Fibroblast of lung (primary cell): ENCODE measurements around the gene ULBP2. TPM values are rescaled to one million over a fixed set of nuclear protein-coding genes. Genes with fewer than 3 reads are reported as not detected.

Experiments
- DNase-seq, 2 donors: peaks; one replicate each; pipeline versions ENCODE4 v3.0.0 to v3.0.0-alpha.2; 2010; ENCODE audit warnings: low read depth in 2 of 2
- H2AFZ ChIP-seq: 2 replicates; pipeline ENCODE4 v1.5.1; 2012; ENCODE audit warnings: low read length, control low read depth, inconsistent platforms
- H3K27ac ChIP-seq: 2 replicates; pipeline ENCODE4 v1.5.1; 2011; ENCODE audit warnings: low read length, control low read depth; ENCODE audit not compliant: insufficient read depth
- H3K27me3 ChIP-seq: 2 replicates; pipeline ENCODE4 v1.5.1; 2011; ENCODE audit warnings: mild to moderate bottlenecking, low read length; ENCODE audit not compliant: control insufficient read depth, insufficient read depth
- H3K36me3 ChIP-seq: 2 replicates; pipeline ENCODE4 v1.5.1; 2011; ENCODE audit warnings: low read length; ENCODE audit not compliant: control insufficient read depth, insufficient read depth
- H3K4me1 ChIP-seq: 2 replicates; pipeline ENCODE4 v1.5.1; 2011; ENCODE audit warnings: low read length; ENCODE audit not compliant: control insufficient read depth, insufficient read depth; ENCODE audit errors: extremely low read depth
- H3K4me2 ChIP-seq: 2 replicates; pipeline ENCODE4 v1.5.1; 2011; ENCODE audit warnings: low read length, control low read depth; ENCODE audit not compliant: insufficient read depth; ENCODE audit errors: extremely low read depth
- H3K4me3 ChIP-seq, 4 experiments: fragments of 200-600 bp in 1 of 4; sonication (generic) in 1 of 4; replicated peaks in 1 of 4; 2 replicates each; pipeline ENCODE4 v1.5.1; 2011 to 2016; ENCODE audit warnings: low read length in 4 of 4, low read depth in 3 of 4, mild to moderate bottlenecking in 3 of 4, control low read depth in 2 of 4, inconsistent platforms in 1 of 4, mixed read lengths in 1 of 4; ENCODE audit not compliant: insufficient read depth in 1 of 4; ENCODE audit errors: control extremely low read depth in 1 of 4
- H3K79me2 ChIP-seq: 2 replicates; pipeline ENCODE4 v1.5.1; 2012; ENCODE audit warnings: mild to moderate bottlenecking, low read length, inconsistent platforms; ENCODE audit not compliant: control insufficient read depth, insufficient read depth
- H3K9ac ChIP-seq: 2 replicates; pipeline ENCODE4 v1.5.1; 2011; ENCODE audit warnings: mild to moderate bottlenecking, low read length, control low read depth; ENCODE audit not compliant: insufficient read depth
- H3K9me3 ChIP-seq: 2 replicates; pipeline ENCODE4 v1.5.1; 2012; ENCODE audit warnings: low read depth, low read length; ENCODE audit not compliant: control insufficient read depth, insufficient read depth
- H4K20me1 ChIP-seq: 2 replicates; pipeline ENCODE4 v1.5.1; 2011; ENCODE audit warnings: low read length; ENCODE audit not compliant: control insufficient read depth, insufficient read depth; ENCODE audit errors: extremely low read depth
- EZH2 ChIP-seq: IDR thresholded peaks from 2 replicates; pipeline ENCODE4 v1.5.1; 2012; ENCODE audit warnings: low read length, control low read depth, mild to moderate bottlenecking; ENCODE audit errors: missing control alignments
- polyA plus RNA-seq, 2 donors: library from polyadenylated mRNA; depleted of rRNA in 1 of 2; stranded (reverse) in 1 of 2; unstranded in 1 of 2; fragments of >200 nt; gene quantifications; 2 replicates each; pipeline ENCODE4 v1.2.1, GENCODE V29; 2011 to 2012; ENCODE audit warnings: missing spikeins in 1 of 2
- total RNA-seq: library from RNA; depleted of rRNA; stranded (reverse); fragments of >200 nt; gene quantifications from 2 replicates; pipeline ENCODE4 v1.2.1, GENCODE V29; 2014
- TF ChIP-seq, protein P1 (sequence below), 2 donors: IDR thresholded peaks in 1 of 2; conservative IDR thresholded peaks in 1 of 2; 1 replicate in 1 of 2; 2 replicates in 1 of 2; pipeline ENCODE4 v1.5.1; 2011 to 2012; ENCODE audit warnings: low read length in 2 of 2, control low read depth in 1 of 2, inconsistent platforms in 1 of 2, low read depth in 1 of 2, mild to moderate bottlenecking in 1 of 2

The ULBP2 gene
- total and polyA plus RNA-seq, 2 donors (not counting 1 experiment from before 2014, with no cell fraction given) = 1.8 to 6.9 TPM

DNA sequence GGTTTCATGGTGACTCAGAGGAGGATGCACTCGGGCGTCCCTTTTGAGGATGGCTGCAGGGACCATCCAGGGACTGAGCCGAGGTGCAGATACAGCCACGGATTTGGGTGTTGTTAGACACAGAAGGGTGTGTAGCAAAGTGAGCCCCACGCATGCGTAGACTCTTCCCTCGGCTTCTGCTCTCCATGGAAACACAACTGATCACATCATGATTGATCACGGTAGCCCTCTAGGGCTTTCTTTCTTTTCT lies 21.3 kb downstream of the ULBP2 start:
- Histone ChIP-seq H3K36me3 (no peaks in the 10 kb centered on the region), H3K4me3 (peak overlapping the region; percentile 29 to 57 (median 44)), H3K27me3 (peaks cover 33% of the 10 kb centered on the region), H3K4me2 (peak overlapping the region; percentile 76), H4K20me1 (no peaks in the 10 kb centered on the region), H3K27ac (no peak overlapping the region), H3K9ac (no peak overlapping the region), H3K4me1 (no peaks in the 10 kb centered on the region), H3K79me2 (no peaks in the 10 kb centered on the region), H2AFZ (peak overlapping the region; percentile 46), H3K9me3 (no peaks in the 10 kb centered on the region)
- no peak for TF ChIP-seq EZH2
- TF ChIP-seq, protein P1, sequence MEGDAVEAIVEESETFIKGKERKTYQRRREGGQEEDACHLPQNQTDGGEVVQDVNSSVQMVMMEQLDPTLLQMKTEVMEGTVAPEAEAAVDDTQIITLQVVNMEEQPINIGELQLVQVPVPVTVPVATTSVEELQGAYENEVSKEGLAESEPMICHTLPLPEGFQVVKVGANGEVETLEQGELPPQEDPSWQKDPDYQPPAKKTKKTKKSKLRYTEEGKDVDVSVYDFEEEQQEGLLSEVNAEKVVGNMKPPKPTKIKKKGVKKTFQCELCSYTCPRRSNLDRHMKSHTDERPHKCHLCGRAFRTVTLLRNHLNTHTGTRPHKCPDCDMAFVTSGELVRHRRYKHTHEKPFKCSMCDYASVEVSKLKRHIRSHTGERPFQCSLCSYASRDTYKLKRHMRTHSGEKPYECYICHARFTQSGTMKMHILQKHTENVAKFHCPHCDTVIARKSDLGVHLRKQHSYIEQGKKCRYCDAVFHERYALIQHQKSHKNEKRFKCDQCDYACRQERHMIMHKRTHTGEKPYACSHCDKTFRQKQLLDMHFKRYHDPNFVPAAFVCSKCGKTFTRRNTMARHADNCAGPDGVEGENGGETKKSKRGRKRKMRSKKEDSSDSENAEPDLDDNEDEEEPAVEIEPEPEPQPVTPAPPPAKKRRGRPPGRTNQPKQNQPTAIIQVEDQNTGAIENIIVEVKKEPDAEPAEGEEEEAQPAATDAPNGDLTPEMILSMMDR (conservative IDR thresholded peaks at IDR 0.05 in 1 of 2, IDR thresholded peaks at IDR 0.05 in 1 of 2; ENCODE audit: low read depth in 1 of 2, low read length in 2 of 2) = no peak
- DNase-seq = peak; percentile 55 to 59

DNA sequence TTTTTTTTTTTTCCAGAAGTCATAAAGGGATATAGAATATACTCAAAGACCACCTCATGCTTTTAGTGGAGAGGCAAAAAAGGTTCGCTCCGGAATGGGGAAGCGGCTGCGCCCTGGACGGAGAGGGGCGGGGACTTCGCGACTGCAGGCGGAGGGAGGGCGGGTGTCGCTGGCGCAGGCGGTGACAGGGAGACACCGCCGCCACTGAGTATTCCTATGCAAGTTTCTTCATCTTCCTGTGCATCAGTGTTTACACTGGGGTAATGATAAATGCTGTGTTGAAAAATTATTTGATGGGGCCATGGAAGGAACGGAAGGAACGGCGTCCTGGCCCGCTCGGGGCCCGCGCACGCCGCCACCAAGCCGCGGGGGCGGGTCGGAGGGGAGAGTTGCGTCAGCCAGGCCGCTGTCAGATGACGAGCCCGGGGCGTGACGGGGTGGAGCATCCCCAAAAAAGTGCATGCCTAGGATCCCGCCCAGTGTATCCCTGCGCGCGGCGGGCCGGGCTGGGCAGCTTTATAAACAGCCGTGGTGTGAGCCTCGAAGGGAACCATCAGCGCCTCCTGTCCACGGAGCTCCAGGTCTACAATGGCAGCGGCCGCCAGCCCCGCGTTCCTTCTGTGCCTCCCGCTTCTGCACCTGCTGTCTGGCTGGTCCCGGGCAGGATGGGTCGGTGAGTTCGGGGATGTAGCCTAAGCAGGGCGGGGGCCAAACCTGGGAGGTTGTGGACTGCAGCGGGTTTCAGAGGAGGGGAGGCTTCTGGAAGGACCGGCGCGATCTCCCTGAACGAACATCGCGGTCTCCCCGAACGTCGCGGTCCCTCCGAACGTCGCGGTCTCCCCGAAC lies 21.9 kb downstream of the ULBP2 start, which contains the start of gene ULBP1:
Gene ULBP1, plus strand, starts transcription at position 482 of the 846 bp plus-strand sequence. Its CDS starts 107 bp downstream, at position 589.
- Histone ChIP-seq H3K9ac (peak within 1 kb of the TSS; percentile 26), H3K36me3 (no peaks in the 10 kb centered on the region), H3K4me2 (peak within 1 kb of the TSS; percentile 76), H3K4me1 (no peaks in the 10 kb centered on the region), H3K27me3 (peaks cover 33% of the 10 kb centered on the region), H3K9me3 (no peaks in the 10 kb centered on the region), H3K27ac (no peak within 1 kb of the TSS), H3K4me3 (peak within 1 kb of the TSS; percentile 33 to 57 (median 47)), H2AFZ (peak within 1 kb of the TSS; percentile 64), H4K20me1 (no peaks in the 10 kb centered on the region), H3K79me2 (no peaks in the 10 kb centered on the region)
- no peak for TF ChIP-seq EZH2
- TF ChIP-seq, protein P1 (conservative IDR thresholded peaks at IDR 0.05 in 1 of 2, IDR thresholded peaks at IDR 0.05 in 1 of 2; ENCODE audit: low read depth in 1 of 2, low read length in 2 of 2) = no peak
- DNase-seq = peak; percentile 79 to 89

DNA sequence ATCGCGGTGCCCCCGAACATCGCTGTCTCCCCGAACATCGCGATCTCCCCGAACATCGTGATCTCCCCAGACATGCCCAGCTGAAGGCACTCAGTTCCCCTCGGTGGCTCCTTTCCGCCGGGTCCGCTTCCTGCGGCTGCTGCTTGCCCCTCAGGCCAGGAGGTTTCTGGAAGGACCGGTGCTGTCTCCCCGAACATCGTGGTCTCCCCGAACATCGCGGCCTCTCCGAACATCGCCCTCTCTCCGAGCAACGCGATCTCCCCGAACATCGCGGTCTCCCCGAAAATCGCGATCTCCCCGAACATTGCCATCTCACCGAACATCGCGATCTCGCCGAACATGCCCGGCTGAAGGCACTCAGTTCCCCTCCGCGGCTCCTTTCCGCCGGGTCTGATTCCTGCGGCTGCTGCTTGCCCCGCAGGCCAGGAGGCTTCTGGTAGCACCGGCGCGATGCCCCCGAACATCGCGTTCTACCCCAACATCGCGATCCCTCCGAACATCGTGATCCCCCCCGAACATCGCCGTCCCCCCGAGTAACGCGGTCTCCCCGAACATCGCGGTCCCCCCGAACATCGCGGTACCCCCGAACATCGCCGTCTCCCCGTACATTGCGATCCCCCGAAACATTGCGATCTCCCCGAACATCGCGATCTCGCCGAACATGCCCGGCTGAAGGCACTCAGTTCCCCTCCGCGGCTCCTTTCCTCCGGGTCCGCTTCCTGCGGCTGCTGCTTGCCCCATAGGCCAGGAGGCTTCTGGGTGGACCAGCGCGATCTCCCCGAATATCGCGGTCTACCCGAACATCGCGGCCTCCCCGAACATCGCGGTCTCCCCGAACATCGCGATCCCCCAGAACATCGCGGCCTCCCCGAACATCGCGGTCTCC lies 22.7 kb downstream of the ULBP2 start:
- Histone ChIP-seq H3K36me3 (no peaks in the 10 kb centered on the region), H3K4me1 (no peaks in the 10 kb centered on the region), H3K27ac (no peak overlapping the region), H2AFZ (peak overlapping the region; percentile 64), H3K9me3 (no peaks in the 10 kb centered on the region), H3K79me2 (no peaks in the 10 kb centered on the region), H3K9ac (peak overlapping the region; percentile 13), H3K4me2 (peak overlapping the region; percentile 76), H3K27me3 (peaks cover 37% of the 10 kb centered on the region), H4K20me1 (no peaks in the 10 kb centered on the region), H3K4me3 (peak overlapping the region; percentile 33 to 57 (median 47))
- peak; percentile 23 to 30 for DNase-seq
- TF ChIP-seq, protein P1 (conservative IDR thresholded peaks at IDR 0.05 in 1 of 2, IDR thresholded peaks at IDR 0.05 in 1 of 2; ENCODE audit: low read depth in 1 of 2, low read length in 2 of 2) = no peak
- TF ChIP-seq EZH2 = peak; percentile 100
